Stromal cell of bone marrow (primary cell): ENCODE data around the gene CACNA1C.

Source experiments
- DNase-seq: peaks from one replicate; pipeline ENCODE4 v3.0.0-alpha.2; 2012; ENCODE audit warnings: low read depth

Gene CACNA1C

GRCh38 chr12:2171672-2172426, 119.1 kb downstream of the CACNA1C start:
- DNase-seq, result no peak

GRCh38 chr12:2172491-2173214, 119.9 kb downstream of the CACNA1C start:
- no peak for DNase-seq

GRCh38 chr12:2173971-2174370, 121.2 kb downstream of the CACNA1C start:
- no peak for DNase-seq

- DNase-seq, result no peak
Measured at GRCh38 chr12:2177003-2177402, 124.2 kb downstream of the CACNA1C start.

- no peak for DNase-seq
Measured at GRCh38 chr12:2177751-2178150, 125.0 kb downstream of the CACNA1C start.

GRCh38 chr12:2179058-2179457, 126.3 kb downstream of the CACNA1C start:
- no peak for DNase-seq

- peak; percentile 96 for DNase-seq
Measured at GRCh38 chr12:2179953-2180736, 127.4 kb downstream of the CACNA1C start.

- no peak for DNase-seq
Measured at GRCh38 chr12:2180737-2181082, 127.9 kb downstream of the CACNA1C start.

- DNase-seq, result no peak
Measured at GRCh38 chr12:2183556-2184541, 131.1 kb downstream of the CACNA1C start.

GRCh38 chr12:2185751-2186341, 133.1 kb downstream of the CACNA1C start:
- DNase-seq, result no peak

- DNase-seq, result no peak
Measured at GRCh38 chr12:2187195-2187945, 134.6 kb downstream of the CACNA1C start.

GRCh38 chr12:2190085-2190484, 137.3 kb downstream of the CACNA1C start:
- no peak for DNase-seq

- DNase-seq, result no peak
Measured at GRCh38 chr12:2190896-2191533, 138.2 kb downstream of the CACNA1C start.

GRCh38 chr12:2191534-2192153, 138.9 kb downstream of the CACNA1C start:
- DNase-seq, result no peak

GRCh38 chr12:2192231-2192630, 139.4 kb downstream of the CACNA1C start:
- DNase-seq, result no peak

- no peak for DNase-seq
Measured at GRCh38 chr12:2194060-2194459, 141.3 kb downstream of the CACNA1C start.

- DNase-seq, result no peak
Measured at GRCh38 chr12:2194571-2194970, 141.8 kb downstream of the CACNA1C start.

- DNase-seq, result no peak
Measured at GRCh38 chr12:2195085-2195484, 142.3 kb downstream of the CACNA1C start.

GRCh38 chr12:2198005-2198501, 145.3 kb downstream of the CACNA1C start:
- no peak for DNase-seq
